ENCODE data around the gene SLC52A3.
"Not testable (repeated sequence)": the region's sequence is repeated elsewhere in the genome, so short reads cannot be mapped to it uniquely, and the experiment has no call there.

Gene SLC52A3

GRCh38 chr20:768426-768978 lies at the start of gene SLC52A3:
Gene SLC52A3 (minus strand): TSS chr20:768500. CDS start chr20:765774, 2,726 bp downstream.
- TF ChIP-seq CTCF (conservative IDR thresholded peaks at IDR 0.05; ENCODE audit: low read depth, low read length) = peak; percentile 10
- no peak within 1 kb of the TSS for H3K4me3 ChIP-seq (ENCODE audit: low read depth, low read length)
- DNase-seq (ENCODE audit: low read depth) = no peak

- no peak overlapping the region for H3K4me3 ChIP-seq (ENCODE audit: low read depth, low read length)
- peak; percentile 70 for DNase-seq (ENCODE audit: low read depth)
- TF ChIP-seq CTCF (conservative IDR thresholded peaks at IDR 0.05; ENCODE audit: low read depth, low read length) = peak; percentile 98
Measured at GRCh38 chr20:815914-816606, 47.8 kb upstream of the SLC52A3 start.

- H3K4me3 ChIP-seq (ENCODE audit: low read depth, low read length) = no peak overlapping the region
- no peak for TF ChIP-seq CTCF (conservative IDR thresholded peaks at IDR 0.05; ENCODE audit: low read depth, low read length)
- DNase-seq (ENCODE audit: low read depth) = no peak
Measured at GRCh38 chr20:815226-815625, 46.9 kb upstream of the SLC52A3 start.

GRCh38 chr20:813390-813789 lies 45.1 kb upstream of the SLC52A3 start:
- DNase-seq (ENCODE audit: low read depth) = no peak
- H3K4me3 ChIP-seq (ENCODE audit: low read depth, low read length) = no peak overlapping the region
- no peak for TF ChIP-seq CTCF (conservative IDR thresholded peaks at IDR 0.05; ENCODE audit: low read depth, low read length)

- H3K4me3 ChIP-seq (ENCODE audit: low read depth, low read length); DNase-seq (ENCODE audit: low read depth): not testable (repeated sequence)
Measured at GRCh38 chr20:812435-812814, 44.1 kb upstream of the SLC52A3 start.

- DNase-seq (ENCODE audit: low read depth); H3K4me3 ChIP-seq (ENCODE audit: low read depth, low read length): not testable (repeated sequence)
Measured at GRCh38 chr20:811776-812434, 43.6 kb upstream of the SLC52A3 start.

- no peak overlapping the region for H3K4me3 ChIP-seq (ENCODE audit: low read depth, low read length)
- TF ChIP-seq CTCF (conservative IDR thresholded peaks at IDR 0.05; ENCODE audit: low read depth, low read length) = no peak
- peak; percentile 23 for DNase-seq (ENCODE audit: low read depth)
Measured at GRCh38 chr20:805713-806112, 37.4 kb upstream of the SLC52A3 start.

- no peak overlapping the region for H3K4me3 ChIP-seq (ENCODE audit: low read depth, low read length)
- no peak for TF ChIP-seq CTCF (conservative IDR thresholded peaks at IDR 0.05; ENCODE audit: low read depth, low read length)
- no peak for DNase-seq (ENCODE audit: low read depth)
Measured at GRCh38 chr20:801678-802077, 33.4 kb upstream of the SLC52A3 start.

GRCh38 chr20:800026-800425 lies 31.7 kb upstream of the SLC52A3 start:
- DNase-seq (ENCODE audit: low read depth); H3K4me3 ChIP-seq (ENCODE audit: low read depth, low read length): not testable (repeated sequence)

- DNase-seq (ENCODE audit: low read depth); H3K4me3 ChIP-seq (ENCODE audit: low read depth, low read length): not testable (repeated sequence)
Measured at GRCh38 chr20:798746-799145, 30.4 kb upstream of the SLC52A3 start.
